Measurements from ENCODE around the gene TMEM147.
"Not testable (repeated sequence)": the region's sequence is repeated elsewhere in the genome, so short reads cannot be mapped to it uniquely, and the experiment has no call there.

The TMEM147 gene

GRCh38 chr19:35565016-35565856 lies 19.8 kb downstream of the TMEM147 start:
- DNase-seq: no peak

- no peak for DNase-seq
Observed at GRCh38 chr19:35566738-35567137, 21.3 kb downstream of the TMEM147 start.

DNA sequence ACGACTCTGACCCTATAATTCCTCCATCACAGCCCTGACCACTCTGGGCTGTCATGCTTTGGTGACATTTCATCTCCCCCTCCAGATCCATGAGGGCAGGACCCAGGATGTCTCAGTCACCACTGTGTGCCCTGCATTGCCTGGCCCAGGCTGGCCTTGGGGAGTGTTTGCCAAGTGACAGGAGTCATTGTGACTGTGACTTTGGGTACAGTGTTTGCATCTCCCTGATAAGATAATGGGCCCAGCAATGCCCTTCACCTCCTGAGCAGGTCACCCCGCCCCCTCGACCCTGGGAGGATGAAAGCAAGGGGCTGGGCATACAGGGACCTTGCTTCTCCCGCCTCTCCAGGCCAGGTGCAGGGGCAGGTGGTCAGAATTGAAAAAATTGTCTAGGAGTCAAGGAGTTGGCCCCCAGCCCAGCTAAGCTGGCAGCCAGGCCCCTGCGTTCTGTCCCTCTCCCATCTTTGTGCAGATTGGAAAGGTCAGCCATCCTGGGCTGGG lies 23.9 kb downstream of the TMEM147 start:
- no peak for DNase-seq

DNA sequence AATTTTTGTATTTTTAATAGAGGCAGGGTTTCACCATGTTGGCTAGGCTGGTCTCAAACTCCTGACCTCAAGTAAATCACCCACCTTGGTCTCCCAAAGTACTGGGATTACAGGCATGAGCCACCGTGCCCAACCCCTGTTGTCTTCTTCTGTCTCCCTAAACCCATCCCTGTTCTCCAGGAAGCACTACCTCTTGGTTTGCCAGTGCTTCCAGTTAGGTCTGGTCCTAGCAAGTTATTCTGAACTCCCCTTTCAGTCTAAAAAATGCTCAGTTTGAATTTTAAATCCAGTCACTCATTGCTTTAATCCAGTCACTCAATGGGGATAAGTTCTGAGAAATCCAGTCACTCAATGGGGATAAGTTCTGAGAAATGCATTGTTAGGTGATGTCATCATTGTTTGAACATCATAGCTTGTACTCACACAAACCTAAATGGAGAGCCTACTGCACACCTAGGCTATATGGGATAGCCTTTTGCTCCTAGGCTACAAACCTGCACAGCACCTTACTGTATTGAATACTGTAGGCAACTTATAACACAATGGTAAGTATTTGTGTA lies 26.1 kb downstream of the TMEM147 start:
- no peak for DNase-seq

- DNase-seq: no peak
Observed at GRCh38 chr19:35577918-35578317, 32.5 kb downstream of the TMEM147 start.

GRCh38 chr19:35578707-35579106 lies 33.3 kb downstream of the TMEM147 start:
- no peak for DNase-seq

GRCh38 chr19:35582760-35583159 lies 37.3 kb downstream of the TMEM147 start:
- no peak for DNase-seq

GRCh38 chr19:35585848-35586247 lies 40.4 kb downstream of the TMEM147 start, which contains the start of gene PMIS2:
PMIS2 (plus strand) TSS chr19:35586173; CDS start chr19:35586260, 87 bp downstream.
- no peak for DNase-seq

DNA sequence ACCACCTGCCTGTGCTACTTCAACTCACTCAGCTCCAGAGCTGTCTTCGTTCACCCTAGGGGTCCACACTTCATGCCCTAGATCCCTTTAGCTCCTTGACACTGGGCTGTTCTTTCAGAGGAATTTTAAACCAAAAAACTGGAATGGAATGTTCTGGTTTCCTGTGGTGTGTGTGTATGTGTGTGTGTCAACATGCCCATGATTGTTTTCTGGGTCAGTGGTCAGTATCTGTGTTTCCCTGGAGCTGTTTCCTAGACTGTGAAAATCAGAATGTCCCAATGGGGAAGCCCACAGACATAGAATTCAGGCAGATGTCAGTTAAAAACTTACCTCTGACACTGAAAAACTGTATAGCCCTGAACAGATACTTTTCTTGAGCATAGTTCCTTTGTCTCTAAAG lies 41.9 kb downstream of the TMEM147 start:
- DNase-seq: no peak

- DNase-seq: no peak
Observed at GRCh38 chr19:35590875-35591274, 45.4 kb downstream of the TMEM147 start.

GRCh38 chr19:35592226-35592625 lies 46.8 kb downstream of the TMEM147 start:
- DNase-seq: peak; percentile 48 to 73

- not testable (repeated sequence) for DNase-seq
Observed at GRCh38 chr19:35595026-35595425, 49.6 kb downstream of the TMEM147 start.

- DNase-seq: no peak
Observed at GRCh38 chr19:35595928-35596327, 50.5 kb downstream of the TMEM147 start.

- DNase-seq: no peak
Observed at GRCh38 chr19:35596366-35596999, 51.1 kb downstream of the TMEM147 start.
